Measurements from ENCODE around the gene MYL6. TPM values are rescaled to one million over a fixed set of nuclear protein-coding genes. Genes with fewer than 3 reads are reported as not detected.

Gene MYL6
- total and polyA plus RNA-seq, 9 of the 15 experiments (the other 6 are each of a cell fraction or from before 2014, with no cell fraction given), result 557 to 1,664 (median 958) TPM

- TF ChIP-seq TAF1 (IDR thresholded peaks at IDR 0.05; ENCODE audit: control insufficient read depth, extremely low read depth, insufficient read depth, low read length, severe bottlenecking), result peak; percentile 77
- TF ChIP-seq PML (IDR thresholded peaks at IDR 0.05; ENCODE audit: low read length), result no peak; the same call in 1 of the 2 replicates
- no peak for TF ChIP-seq KDM1A (IDR thresholded peaks at IDR 0.05)
- TF ChIP-seq NR4A1 (CRISPR knock-in tag; IDR thresholded peaks at IDR 0.05), result no peak
- no peak for TF ChIP-seq NR4A1 (tag; IDR thresholded peaks at IDR 0.05)
- no peak for TF ChIP-seq E4F1 (CRISPR knock-in tag; IDR thresholded peaks at IDR 0.05; ENCODE audit: borderline replicate concordance)
- TF ChIP-seq PYGO2 (tag; IDR thresholded peaks at IDR 0.05), result no peak
- no peak for TF ChIP-seq ZNF253 (CRISPR knock-in tag; conservative IDR thresholded peaks at IDR 0.05)
- TF ChIP-seq ZNF212 (CRISPR knock-in tag; IDR thresholded peaks at IDR 0.05), result no peak
- TF ChIP-seq ZBTB12 (CRISPR knock-in tag; IDR thresholded peaks at IDR 0.05), result no peak
- TF ChIP-seq NFIX (CRISPR knock-in tag; IDR thresholded peaks at IDR 0.05; ENCODE audit: low read depth), result no peak
- no peak for TF ChIP-seq ZBTB34 (CRISPR knock-in tag; IDR thresholded peaks at IDR 0.05)
- TF ChIP-seq PREB (CRISPR knock-in tag; IDR thresholded peaks at IDR 0.05), result no peak
- no peak; the same call in 1 of the 2 replicates for TF ChIP-seq NFRKB (IDR thresholded peaks at IDR 0.05; ENCODE audit: low read depth)
- no peak for TF ChIP-seq ZBED1 (IDR thresholded peaks at IDR 0.05)
- TF ChIP-seq CHD2 (IDR thresholded peaks at IDR 0.05; ENCODE audit: low read depth, low read length), result no peak
- peak; percentile 68 for TF ChIP-seq ETV1 (tag; conservative IDR thresholded peaks at IDR 0.05; ENCODE audit: low read depth)
- peak; percentile 37; the same call in 1 of the 2 replicates for TF ChIP-seq RB1 (IDR thresholded peaks at IDR 0.05; ENCODE audit: low read depth)
- TF ChIP-seq POLR2G (IDR thresholded peaks at IDR 0.05; ENCODE audit: low read depth, low read length), result peak; percentile 92
These were observed 28.8 kb upstream of the MYL6 start (continued) for GRCh38 chr12:56129206-56129941.

All from K562 (cell line).